ENCODE measurements around the gene PDPK1.
"Not testable (repeated sequence)": the region's sequence is repeated elsewhere in the genome, so short reads cannot be mapped to it uniquely, and the experiment has no call there.

Gene PDPK1

GRCh38 chr16:2620870-2621269, 83.0 kb downstream of the PDPK1 start:
- not testable (repeated sequence) for FAIRE-seq

GRCh38 chr16:2621395-2621794, 83.6 kb downstream of the PDPK1 start:
- not testable (repeated sequence) for FAIRE-seq

- not testable (repeated sequence) for FAIRE-seq
These were observed 89.3 kb downstream of the PDPK1 start for GRCh38 chr16:2627075-2627474.

- not testable (repeated sequence) for FAIRE-seq
These were observed 93.4 kb downstream of the PDPK1 start for GRCh38 chr16:2631203-2631602.

DNA sequence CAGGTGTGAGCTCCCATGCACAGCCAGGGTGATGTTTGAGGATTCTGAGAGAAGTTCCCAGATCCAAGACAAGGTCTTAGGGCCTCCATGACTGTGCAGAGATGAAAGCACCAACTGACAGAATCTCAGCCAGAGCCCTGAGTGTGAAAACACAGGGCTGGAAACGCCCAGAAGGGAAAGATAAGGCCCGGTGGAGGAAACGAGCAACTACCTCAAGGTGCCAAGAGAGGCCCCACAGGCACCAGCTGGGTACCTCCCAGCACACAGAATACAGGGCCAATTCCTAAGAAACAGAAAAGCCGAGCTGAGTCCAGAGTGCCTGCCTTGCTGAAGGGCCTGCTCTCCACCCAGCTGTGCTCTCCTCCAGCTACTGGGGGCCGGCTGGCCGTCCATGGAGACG, 94.5 kb downstream of the PDPK1 start:
- not testable (repeated sequence) for FAIRE-seq

DNA sequence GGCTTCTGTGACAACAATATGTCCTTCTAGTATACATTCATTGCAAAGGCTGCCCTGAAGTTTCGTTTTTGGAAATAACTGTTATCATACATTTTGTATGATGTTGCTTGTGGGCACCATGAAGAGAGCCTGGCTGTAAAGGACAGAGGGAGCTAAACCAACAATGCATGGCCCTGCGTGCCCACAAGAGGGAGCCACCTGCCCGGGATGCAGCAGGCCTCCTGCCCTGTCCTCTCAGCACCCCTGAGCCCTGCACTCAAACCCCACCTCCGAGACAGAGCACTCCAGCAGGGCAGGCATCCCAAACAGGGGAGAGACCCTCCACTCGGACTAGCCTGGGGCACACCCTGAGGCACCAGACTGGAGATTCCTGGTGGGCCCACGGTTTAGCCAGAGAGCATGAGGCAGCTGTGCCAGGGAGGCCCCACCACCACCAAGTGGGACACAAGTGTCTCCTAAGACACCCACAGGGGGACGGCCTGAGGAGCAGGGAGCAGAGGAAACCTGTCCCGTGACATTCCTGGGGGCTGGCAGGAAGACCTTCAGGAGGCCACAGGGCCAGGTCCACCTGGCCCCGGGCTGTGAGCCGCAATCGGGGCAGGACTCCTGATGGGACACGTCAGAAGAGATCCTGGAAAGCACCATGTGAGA, 101.4 kb downstream of the PDPK1 start:
- not testable (repeated sequence) for FAIRE-seq

DNA sequence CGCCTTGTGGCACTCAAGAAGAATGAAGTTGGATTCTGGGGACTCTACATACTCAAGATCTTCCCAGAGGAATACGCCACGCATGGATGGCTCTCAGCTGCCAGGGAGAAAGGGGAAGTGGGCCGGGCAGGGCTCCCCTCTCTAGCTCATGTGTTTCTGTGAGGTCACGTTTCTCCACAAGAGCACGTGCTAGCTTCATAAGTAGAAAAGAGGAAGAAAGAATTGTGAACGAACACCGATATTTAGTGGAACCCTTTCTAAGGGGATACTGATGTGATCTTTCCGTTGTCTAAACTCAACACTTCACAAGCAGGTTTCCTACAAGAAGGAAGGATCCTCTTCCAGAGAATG, 101.9 kb downstream of the PDPK1 start:
- FAIRE-seq, result not testable (repeated sequence)

GRCh38 chr16:2642561-2642960, 104.7 kb downstream of the PDPK1 start:
- FAIRE-seq, result not testable (repeated sequence)

DNA sequence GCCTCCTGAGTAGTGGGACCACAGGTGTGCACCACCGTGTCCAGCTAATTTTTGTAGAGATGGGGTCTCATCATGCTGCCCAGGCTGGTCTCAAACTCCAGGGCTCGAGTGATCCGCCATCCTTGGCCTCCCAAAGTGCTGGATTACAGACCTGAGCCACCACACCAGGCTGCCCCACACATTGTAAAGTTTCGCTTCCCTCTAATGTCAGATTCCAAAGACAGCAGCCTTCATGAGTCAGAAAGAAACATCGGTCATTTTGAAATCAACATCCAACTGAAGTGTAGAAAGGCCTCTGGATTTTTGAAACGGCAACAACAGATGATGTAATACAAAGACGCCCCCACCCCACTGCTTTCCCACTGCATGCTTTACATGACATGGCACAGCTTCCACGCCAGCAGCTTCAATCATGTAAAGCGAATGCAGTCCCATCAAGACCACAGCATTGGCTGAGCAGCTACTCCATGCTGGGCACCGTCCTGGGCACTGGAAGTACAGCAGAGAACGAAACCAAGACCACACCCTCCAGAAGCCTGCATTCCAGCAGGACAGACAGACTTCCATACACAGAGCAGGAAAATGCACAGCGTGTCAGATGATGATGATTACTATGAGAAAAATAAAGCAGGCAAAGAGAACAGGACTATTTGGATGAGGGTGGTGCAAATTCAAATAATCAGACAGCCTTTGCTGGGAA, 107.1 kb downstream of the PDPK1 start:
- FAIRE-seq, result not testable (repeated sequence)

DNA sequence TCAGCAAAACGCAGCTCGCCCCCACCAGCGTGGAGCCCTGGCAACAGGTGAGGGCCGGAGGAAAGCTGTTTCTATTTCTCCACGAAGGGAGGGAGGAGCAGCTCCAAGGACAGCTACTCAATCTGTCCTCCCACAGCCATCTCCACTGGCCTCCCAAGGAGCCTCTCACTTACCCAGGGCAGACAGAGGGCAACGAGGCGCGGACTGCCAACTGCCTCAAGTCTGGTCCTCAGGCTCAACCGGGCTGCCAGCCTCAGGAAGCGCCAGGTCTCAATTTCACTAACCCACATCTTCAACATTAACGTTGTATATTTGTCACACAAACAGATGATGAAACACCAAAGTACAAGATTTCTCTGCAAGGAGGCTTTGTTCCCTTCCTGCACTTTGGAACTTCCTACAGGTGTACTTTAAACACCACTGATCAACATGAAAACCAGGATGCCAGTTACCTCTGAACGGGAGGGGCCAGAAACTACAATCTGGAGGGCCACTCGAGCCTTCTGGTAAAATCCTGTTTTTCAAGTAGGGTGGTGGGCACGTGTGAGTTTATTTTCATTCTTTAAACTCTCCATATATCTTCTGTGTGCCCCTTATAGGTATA, 113.5 kb downstream of the PDPK1 start:
- not testable (repeated sequence) for FAIRE-seq
